Osteoblast (primary cell): ENCODE data around the gene ORM2. TPM values are rescaled to one million over a fixed set of nuclear protein-coding genes. Genes with fewer than 3 reads are reported as not detected.
"Not testable (repeated sequence)": the region's sequence is repeated elsewhere in the genome, so short reads cannot be mapped to it uniquely, and the experiment has no call there.

Experiments
- DNase-seq: peaks from one replicate; pipeline ENCODE4 v3.0.0; 2011; ENCODE audit warnings: low spot score, mixed read lengths; ENCODE audit not compliant: insufficient read length; ENCODE audit errors: missing footprints
- H2AFZ ChIP-seq: 2 replicates; pipeline ENCODE4 v1.6.0; 2011; ENCODE audit warnings: mild to moderate bottlenecking, low read length
- H3K27ac ChIP-seq: 2 replicates; pipeline ENCODE4 v1.5.1; 2011; ENCODE audit warnings: mild to moderate bottlenecking, low read depth, low read length, moderate library complexity
- H3K27me3 ChIP-seq: 2 replicates; pipeline ENCODE4 v1.6.0; 2012; ENCODE audit warnings: mild to moderate bottlenecking, control low read depth, inconsistent platforms, low read length, moderate library complexity; ENCODE audit not compliant: insufficient read depth
- H3K36me3 ChIP-seq: 2 replicates; pipeline ENCODE4 v1.5.1; 2011; ENCODE audit warnings: mild to moderate bottlenecking, low read length, control low read depth, moderate library complexity; ENCODE audit not compliant: insufficient read depth
- H3K4me1 ChIP-seq: 2 replicates; pipeline ENCODE4 v1.5.1; 2011; ENCODE audit warnings: mild to moderate bottlenecking, low read length, control low read depth, moderate library complexity; ENCODE audit not compliant: insufficient read depth
- H3K4me2 ChIP-seq: 2 replicates; pipeline ENCODE4 v1.6.0; 2011; ENCODE audit warnings: mild to moderate bottlenecking, low read length; ENCODE audit not compliant: insufficient read depth
- H3K4me3 ChIP-seq: fragments of 200-600 bp; sonication (generic); 3 replicates; pipeline ENCODE4 v1.5.1; 2012; ENCODE audit warnings: mild to moderate bottlenecking, low read length, inconsistent platforms; ENCODE audit not compliant: insufficient read depth
- H3K79me2 ChIP-seq: 2 replicates; pipeline ENCODE4 v1.6.0; 2012; ENCODE audit warnings: mild to moderate bottlenecking, low read length, control low read depth, inconsistent platforms; ENCODE audit not compliant: insufficient read depth
- H3K9me3 ChIP-seq: 2 replicates; pipeline ENCODE4 v1.5.1; 2011; ENCODE audit warnings: low read depth, low read length, control low read depth
- H4K20me1 ChIP-seq: 2 replicates; pipeline ENCODE4 v1.6.0; 2012; ENCODE audit warnings: mild to moderate bottlenecking, low read length, control low read depth; ENCODE audit not compliant: insufficient read depth
- CTCF ChIP-seq: IDR thresholded peaks from 2 replicates; pipeline ENCODE4 v1.5.1; 2011; ENCODE audit warnings: mild to moderate bottlenecking, low read depth, low read length, moderate library complexity; ENCODE audit errors: extremely low read depth
- total RNA-seq: library from RNA; depleted of rRNA; stranded (reverse); fragments of >200 nt; gene quantifications from 2 replicates; pipeline ENCODE4 v1.2.3, GENCODE V29; 2012

Gene ORM2
- total RNA-seq, 1 donor, result not detected

- H3K27ac ChIP-seq, result no peak overlapping the region
- DNase-seq, result peak; percentile 23
- H3K4me1 ChIP-seq, result peaks cover 7% of the 10 kb centered on the region
- H2AFZ ChIP-seq, result no peak overlapping the region
- no peak for TF ChIP-seq CTCF
- H3K4me2 ChIP-seq, result no peak overlapping the region
- H3K9me3 ChIP-seq, result no peaks in the 10 kb centered on the region
- no peaks in the 10 kb centered on the region for H3K79me2 ChIP-seq
- no peaks in the 10 kb centered on the region for H3K27me3 ChIP-seq
- H4K20me1 ChIP-seq, result no peaks in the 10 kb centered on the region
- no peaks in the 10 kb centered on the region for H3K36me3 ChIP-seq
- H3K4me3 ChIP-seq, result no peak overlapping the region
Observed at GRCh38 chr9:114324492-114324891, 5.2 kb upstream of the ORM2 start.

GRCh38 chr9:114324965-114325364, 4.7 kb upstream of the ORM2 start:
- H2AFZ ChIP-seq, H3K9me3 ChIP-seq, H3K36me3 ChIP-seq, H3K4me1 ChIP-seq, H3K4me3 ChIP-seq, H3K27me3 ChIP-seq, H3K27ac ChIP-seq, H4K20me1 ChIP-seq, H3K4me2 ChIP-seq, H3K79me2 ChIP-seq, DNase-seq: not testable (repeated sequence)

- not testable (repeated sequence) for H3K27me3 ChIP-seq, H2AFZ ChIP-seq, H3K9me3 ChIP-seq, H4K20me1 ChIP-seq, H3K4me2 ChIP-seq, DNase-seq, H3K4me3 ChIP-seq, H3K79me2 ChIP-seq, H3K27ac ChIP-seq, H3K4me1 ChIP-seq, H3K36me3 ChIP-seq
Observed at GRCh38 chr9:114325684-114326254, 3.9 kb upstream of the ORM2 start.

- Histone ChIP-seq H3K27ac (no peak overlapping the region), H4K20me1 (no peaks in the 10 kb centered on the region), H3K4me3 (no peak overlapping the region), H3K79me2 (no peaks in the 10 kb centered on the region), H2AFZ (no peak overlapping the region), H3K36me3 (no peaks in the 10 kb centered on the region), H3K27me3 (peaks cover 2% of the 10 kb centered on the region), H3K4me1 (no peaks in the 10 kb centered on the region), H3K9me3 (no peaks in the 10 kb centered on the region), H3K4me2 (no peak overlapping the region)
- TF ChIP-seq CTCF, result no peak
- no peak for DNase-seq
Observed at GRCh38 chr9:114327749-114328148, 1.9 kb upstream of the ORM2 start.

GRCh38 chr9:114328357-114328820, 1.3 kb upstream of the ORM2 start:
- H3K27ac ChIP-seq, DNase-seq, H4K20me1 ChIP-seq, H3K4me3 ChIP-seq, H3K4me1 ChIP-seq, H3K36me3 ChIP-seq, H2AFZ ChIP-seq, H3K27me3 ChIP-seq, H3K79me2 ChIP-seq, H3K9me3 ChIP-seq, H3K4me2 ChIP-seq: not testable (repeated sequence)

- H3K36me3 ChIP-seq, H3K27me3 ChIP-seq, H3K4me3 ChIP-seq, H4K20me1 ChIP-seq, H3K4me2 ChIP-seq, H3K79me2 ChIP-seq, DNase-seq, H3K9me3 ChIP-seq, H2AFZ ChIP-seq, H3K27ac ChIP-seq, H3K4me1 ChIP-seq: not testable (repeated sequence)
Observed at GRCh38 chr9:114328937-114329624, 588 bp upstream of the ORM2 start.
